ENCODE results near the gene DDB1.

DDB1 gene

GRCh38 chr11:61332797-61333549 is at the start of gene DDB1, which contains the start of gene TKFC:
Gene DDB1 (minus strand): TSS chr11:61333105. CDS start chr11:61332968, 137 bp downstream.
Gene TKFC (plus strand): TSS chr11:61333228. CDS start chr11:61334729, 1,501 bp downstream.
- peak; percentile 95 for DNase-seq

- no peak for DNase-seq
Observed at GRCh38 chr11:61380884-61381283, 48.0 kb upstream of the DDB1 start.

GRCh38 chr11:61378713-61379313 is 45.9 kb upstream of the DDB1 start:
- DNase-seq: no peak

- no peak for DNase-seq
Observed at GRCh38 chr11:61377461-61378160, 44.7 kb upstream of the DDB1 start.

GRCh38 chr11:61375761-61376108 is 42.8 kb upstream of the DDB1 start:
- DNase-seq: no peak

- DNase-seq: no peak
Observed at GRCh38 chr11:61372659-61373420, 39.9 kb upstream of the DDB1 start.

- no peak for DNase-seq
Observed at GRCh38 chr11:61370349-61371005, 37.6 kb upstream of the DDB1 start.

- DNase-seq: no peak
Observed at GRCh38 chr11:61369372-61370348, 36.8 kb upstream of the DDB1 start.

GRCh38 chr11:61368646-61369045 is 35.7 kb upstream of the DDB1 start:
- DNase-seq: no peak

- DNase-seq: peak; percentile 84
Observed at GRCh38 chr11:61367406-61367805, 34.5 kb upstream of the DDB1 start.

GRCh38 chr11:61364012-61364675 is 31.2 kb upstream of the DDB1 start:
- no peak for DNase-seq

GRCh38 chr11:61362542-61362875 is 29.6 kb upstream of the DDB1 start:
- DNase-seq: peak; percentile 66

GRCh38 chr11:61361741-61362541 is 29.0 kb upstream of the DDB1 start, which contains the start of the genes CYB561A3 and TMEM138:
Gene CYB561A3 (minus strand): TSS chr11:61361882. CDS start chr11:61356713, 5,169 bp downstream.
Gene TMEM138 (plus strand): TSS chr11:61362374. CDS start chr11:61364391, 2,017 bp downstream.
- peak; percentile 96 for DNase-seq

GRCh38 chr11:61361237-61361740 is 28.4 kb upstream of the DDB1 start:
- DNase-seq: no peak

GRCh38 chr11:61359516-61359915 is 26.6 kb upstream of the DDB1 start:
- DNase-seq: no peak

- no peak for DNase-seq
Observed at GRCh38 chr11:61358566-61358965, 25.7 kb upstream of the DDB1 start.

- no peak for DNase-seq
Observed at GRCh38 chr11:61357894-61358239, 25.0 kb upstream of the DDB1 start.

- no peak for DNase-seq
Observed at GRCh38 chr11:61357233-61357893, 24.5 kb upstream of the DDB1 start.

GRCh38 chr11:61356706-61357105 is 23.8 kb upstream of the DDB1 start:
- DNase-seq: no peak
